ENCODE results near the gene MAST4. TPM values are rescaled to one million over a fixed set of nuclear protein-coding genes. Genes with fewer than 3 reads are reported as not detected.

The MAST4 gene
- total RNA-seq, 2 donors from 2014 or later, result 11.0 to 11.5 TPM

DNA sequence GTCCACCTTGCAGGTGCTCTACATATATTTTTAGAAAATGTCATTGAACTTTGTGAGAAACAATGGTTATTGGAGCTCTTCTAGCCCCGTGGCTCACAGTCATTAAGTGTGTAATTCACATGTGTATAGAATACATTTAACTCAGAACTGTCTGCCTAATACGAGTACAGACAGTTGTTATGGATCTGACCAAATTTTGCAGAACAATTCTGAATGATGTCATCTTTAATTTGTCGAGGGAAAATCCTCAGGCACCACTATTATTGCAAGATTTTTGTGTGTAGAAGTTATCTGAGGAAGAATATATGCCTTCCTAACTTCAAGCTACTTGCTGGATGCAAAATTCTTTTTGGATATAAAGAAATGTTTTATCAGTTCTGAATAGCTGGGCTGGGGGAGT is 383.5 kb downstream of the MAST4 start:
- Histone ChIP-seq H3K27me3 (ENCODE audit: control insufficient read depth, insufficient read depth, low read length, poor library complexity, severe bottlenecking) (peaks cover 22% of the 10 kb centered on the region), H3K9ac (ENCODE audit: extremely low read depth, low read length, poor library complexity, severe bottlenecking) (no peak overlapping the region), H3K4me3 (ENCODE audit: low read length) (no peak overlapping the region), H3K27ac (ENCODE audit: low read depth, low read length) (no peak overlapping the region), H3K9me3 (ENCODE audit: control insufficient read depth, low read length) (no peaks in the 10 kb centered on the region), H3K4me1 (ENCODE audit: control insufficient read depth, insufficient read depth, low read length) (peaks cover 10% of the 10 kb centered on the region), H3K36me3 (ENCODE audit: control insufficient read depth, insufficient read depth, low read length) (no peaks in the 10 kb centered on the region)
- DNase-seq, result no peak
- TF ChIP-seq, protein P1, sequence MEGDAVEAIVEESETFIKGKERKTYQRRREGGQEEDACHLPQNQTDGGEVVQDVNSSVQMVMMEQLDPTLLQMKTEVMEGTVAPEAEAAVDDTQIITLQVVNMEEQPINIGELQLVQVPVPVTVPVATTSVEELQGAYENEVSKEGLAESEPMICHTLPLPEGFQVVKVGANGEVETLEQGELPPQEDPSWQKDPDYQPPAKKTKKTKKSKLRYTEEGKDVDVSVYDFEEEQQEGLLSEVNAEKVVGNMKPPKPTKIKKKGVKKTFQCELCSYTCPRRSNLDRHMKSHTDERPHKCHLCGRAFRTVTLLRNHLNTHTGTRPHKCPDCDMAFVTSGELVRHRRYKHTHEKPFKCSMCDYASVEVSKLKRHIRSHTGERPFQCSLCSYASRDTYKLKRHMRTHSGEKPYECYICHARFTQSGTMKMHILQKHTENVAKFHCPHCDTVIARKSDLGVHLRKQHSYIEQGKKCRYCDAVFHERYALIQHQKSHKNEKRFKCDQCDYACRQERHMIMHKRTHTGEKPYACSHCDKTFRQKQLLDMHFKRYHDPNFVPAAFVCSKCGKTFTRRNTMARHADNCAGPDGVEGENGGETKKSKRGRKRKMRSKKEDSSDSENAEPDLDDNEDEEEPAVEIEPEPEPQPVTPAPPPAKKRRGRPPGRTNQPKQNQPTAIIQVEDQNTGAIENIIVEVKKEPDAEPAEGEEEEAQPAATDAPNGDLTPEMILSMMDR (conservative IDR thresholded peaks at IDR 0.05), result no peak
- peaks cover 6% of the 10 kb centered on the region for H3K27me3 Mint-ChIP-seq (ENCODE audit: insufficient read depth)
- H3K27ac Mint-ChIP-seq, result no peak overlapping the region
- no peaks in the 10 kb centered on the region for H3K36me3 Mint-ChIP-seq (ENCODE audit: low read depth)
- no peaks in the 10 kb centered on the region for H3K9me3 Mint-ChIP-seq
- H3K4me3 Mint-ChIP-seq, result no peak overlapping the region
- peaks cover 27% of the 10 kb centered on the region for H3K4me1 Mint-ChIP-seq
- 80 to 90% methylated on average over 1 to 3 of the region's 3 CpGs for WGBS, 2 experiments (ENCODE audit: insufficient coverage in 1 of 2, insufficient read length in 1 of 2)

DNA sequence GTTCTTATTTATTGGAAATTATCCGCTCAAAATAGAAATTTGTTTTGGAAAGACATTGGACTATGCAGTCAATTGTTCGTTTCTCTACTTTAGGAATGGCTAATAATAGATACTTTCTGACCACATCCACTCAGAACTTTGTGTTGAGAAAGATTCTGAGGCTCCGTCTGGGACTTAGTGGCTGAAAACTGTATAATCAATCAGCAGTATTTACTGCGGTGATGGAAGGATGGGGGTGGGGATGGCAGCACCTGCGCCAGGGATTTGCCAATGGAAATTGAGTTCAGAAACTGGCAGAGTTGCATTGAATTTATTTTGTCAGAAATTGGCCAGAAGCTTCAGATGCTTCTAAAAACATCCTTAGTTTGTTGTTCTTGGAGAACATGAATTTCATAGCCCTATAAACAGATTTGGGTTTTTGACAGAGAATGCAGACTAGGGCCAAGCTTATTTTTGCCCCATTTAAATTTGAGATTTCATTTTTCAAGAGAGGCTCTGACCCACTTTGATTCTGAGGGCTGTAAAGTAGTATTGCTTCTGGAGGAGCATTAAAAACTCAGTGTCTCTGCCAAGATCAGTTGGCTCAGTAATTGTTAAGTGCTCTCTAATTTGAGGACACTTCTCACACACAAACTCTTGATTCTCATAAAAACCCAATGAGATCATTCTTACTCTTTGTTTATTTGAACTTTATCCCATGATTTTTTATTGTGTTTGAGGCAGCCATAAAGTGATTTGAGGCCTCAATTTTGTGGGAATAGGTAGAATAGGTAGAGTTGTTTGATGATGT is 385.3 kb downstream of the MAST4 start:
- 90 to 94% methylated on average over 4 to 5 of the region's 5 CpGs for WGBS, 2 experiments (ENCODE audit: insufficient coverage in 1 of 2, insufficient read length in 1 of 2)
- no peak overlapping the region for H3K27ac Mint-ChIP-seq
- H3K27me3 ChIP-seq (ENCODE audit: control insufficient read depth, insufficient read depth, low read length, poor library complexity, severe bottlenecking), result peaks cover 22% of the 10 kb centered on the region
- H3K9me3 Mint-ChIP-seq, result no peaks in the 10 kb centered on the region
- H3K27me3 Mint-ChIP-seq (ENCODE audit: insufficient read depth), result peaks cover 6% of the 10 kb centered on the region
- TF ChIP-seq, protein P1 (conservative IDR thresholded peaks at IDR 0.05), result no peak
- peaks cover 21% of the 10 kb centered on the region for H3K4me1 Mint-ChIP-seq
- peaks cover 6% of the 10 kb centered on the region for H3K4me1 ChIP-seq (ENCODE audit: control insufficient read depth, insufficient read depth, low read length)
- H3K9ac ChIP-seq (ENCODE audit: extremely low read depth, low read length, poor library complexity, severe bottlenecking), result no peak overlapping the region
- no peak overlapping the region for H3K27ac ChIP-seq (ENCODE audit: low read depth, low read length)
- no peak for DNase-seq
- H3K4me3 Mint-ChIP-seq, result no peak overlapping the region
- no peaks in the 10 kb centered on the region for H3K36me3 ChIP-seq (ENCODE audit: control insufficient read depth, insufficient read depth, low read length)
- H3K4me3 ChIP-seq (ENCODE audit: low read length), result no peak overlapping the region
- no peaks in the 10 kb centered on the region for H3K36me3 Mint-ChIP-seq (ENCODE audit: low read depth)
- no peaks in the 10 kb centered on the region for H3K9me3 ChIP-seq (ENCODE audit: control insufficient read depth, low read length)

GRCh38 chr5:66982056-66982387 is 385.8 kb downstream of the MAST4 start:
- no peak overlapping the region for H3K4me3 Mint-ChIP-seq
- no peaks in the 10 kb centered on the region for H3K36me3 Mint-ChIP-seq (ENCODE audit: low read depth)
- TF ChIP-seq, protein P1 (conservative IDR thresholded peaks at IDR 0.05), result no peak

More at GRCh38 chr5:66982056-66982387, 385.8 kb downstream of the MAST4 start:
- peaks cover 6% of the 10 kb centered on the region for H3K4me1 ChIP-seq (ENCODE audit: control insufficient read depth, insufficient read depth, low read length)
- no peak overlapping the region for H3K27ac ChIP-seq (ENCODE audit: low read depth, low read length)
- WGBS, 2 experiments (ENCODE audit: insufficient coverage in 1 of 2, insufficient read length in 1 of 2), result 86% methylated on average over 3 of the region's 4 CpGs; no CpG with 5 or more reads in 1 of the 2 experiments
- H3K9me3 ChIP-seq (ENCODE audit: control insufficient read depth, low read length), result no peaks in the 10 kb centered on the region
- peaks cover 6% of the 10 kb centered on the region for H3K27me3 Mint-ChIP-seq (ENCODE audit: insufficient read depth)
- H3K27me3 ChIP-seq (ENCODE audit: control insufficient read depth, insufficient read depth, low read length, poor library complexity, severe bottlenecking), result peaks cover 22% of the 10 kb centered on the region
- H3K27ac Mint-ChIP-seq, result no peak overlapping the region
- no peak for DNase-seq
- no peak overlapping the region for H3K9ac ChIP-seq (ENCODE audit: extremely low read depth, low read length, poor library complexity, severe bottlenecking)
- no peaks in the 10 kb centered on the region for H3K9me3 Mint-ChIP-seq
- H3K4me3 ChIP-seq (ENCODE audit: low read length), result no peak overlapping the region
- H3K4me1 Mint-ChIP-seq, result peaks cover 21% of the 10 kb centered on the region
- H3K36me3 ChIP-seq (ENCODE audit: control insufficient read depth, insufficient read depth, low read length), result no peaks in the 10 kb centered on the region

Data from endodermal cell (in vitro differentiated cells).